KMS-11 (cell line): Measurements from ENCODE around the gene CALML5.

Source experiments
- H2AFZ ChIP-seq: fragments of 200-600 bp; sonication (generic); 2 replicates; pipeline ENCODE4 v1.6.1; 2016; ENCODE audit warnings: antibody characterized with exemption, mixed run types, low read depth
- H3K27ac ChIP-seq: fragments of 200-600 bp; sonication (generic); 2 replicates; pipeline ENCODE4 v1.6.1; 2016; ENCODE audit warnings: mild to moderate bottlenecking, mixed run types
- H3K27me3 ChIP-seq: fragments of 200-600 bp; sonication (generic); 2 replicates; pipeline ENCODE4 v1.6.1; 2017; ENCODE audit warnings: mild to moderate bottlenecking, low read depth, mixed run types, moderate library complexity; ENCODE audit not compliant: insufficient read depth
- H3K36me3 ChIP-seq: fragments of 200-600 bp; sonication (generic); 2 replicates; pipeline ENCODE4 v1.6.1; 2017; ENCODE audit warnings: mild to moderate bottlenecking, mixed run types; ENCODE audit not compliant: insufficient read depth
- H3K4me1 ChIP-seq: fragments of 200-600 bp; sonication (generic); 2 replicates; pipeline ENCODE4 v1.6.1; 2016; ENCODE audit warnings: mild to moderate bottlenecking, low read depth, mixed run types; ENCODE audit not compliant: poor library complexity, severe bottlenecking
- H3K4me2 ChIP-seq: fragments of 200-600 bp; sonication (generic); 2 replicates; pipeline ENCODE4 v1.7.0; 2016; ENCODE audit warnings: mild to moderate bottlenecking, mixed run types
- H3K4me3 ChIP-seq: fragments of 200-600 bp; sonication (generic); IDR thresholded peaks from 2 replicates; pipeline ENCODE4 v1.6.1; 2017; ENCODE audit warnings: low read depth, low read length, mixed read lengths; ENCODE audit not compliant: insufficient read depth
- H3K79me2 ChIP-seq: fragments of 200-600 bp; sonication (generic); 2 replicates; pipeline ENCODE4 v1.6.1; 2016; ENCODE audit warnings: low read depth, mixed run types; ENCODE audit not compliant: insufficient read depth
- H3K9ac ChIP-seq: fragments of 200-600 bp; sonication (generic); 2 replicates; pipeline ENCODE4 v1.6.1; 2016; ENCODE audit warnings: mild to moderate bottlenecking, mixed run types
- H4K20me1 ChIP-seq: fragments of 200-600 bp; sonication (generic); 2 replicates; pipeline ENCODE4 v1.6.1; 2016; ENCODE audit warnings: mild to moderate bottlenecking, mixed run types; ENCODE audit not compliant: insufficient read depth
- TF ChIP-seq, protein P1 (sequence below): fragments of 200-600 bp; sonication (generic); conservative IDR thresholded peaks from 2 replicates; pipeline ENCODE4 v1.6.1; 2017; ENCODE audit warnings: low read depth, mild to moderate bottlenecking, antibody characterized with exemption, low read length, moderate library complexity, mixed read lengths

CALML5 gene

DNA sequence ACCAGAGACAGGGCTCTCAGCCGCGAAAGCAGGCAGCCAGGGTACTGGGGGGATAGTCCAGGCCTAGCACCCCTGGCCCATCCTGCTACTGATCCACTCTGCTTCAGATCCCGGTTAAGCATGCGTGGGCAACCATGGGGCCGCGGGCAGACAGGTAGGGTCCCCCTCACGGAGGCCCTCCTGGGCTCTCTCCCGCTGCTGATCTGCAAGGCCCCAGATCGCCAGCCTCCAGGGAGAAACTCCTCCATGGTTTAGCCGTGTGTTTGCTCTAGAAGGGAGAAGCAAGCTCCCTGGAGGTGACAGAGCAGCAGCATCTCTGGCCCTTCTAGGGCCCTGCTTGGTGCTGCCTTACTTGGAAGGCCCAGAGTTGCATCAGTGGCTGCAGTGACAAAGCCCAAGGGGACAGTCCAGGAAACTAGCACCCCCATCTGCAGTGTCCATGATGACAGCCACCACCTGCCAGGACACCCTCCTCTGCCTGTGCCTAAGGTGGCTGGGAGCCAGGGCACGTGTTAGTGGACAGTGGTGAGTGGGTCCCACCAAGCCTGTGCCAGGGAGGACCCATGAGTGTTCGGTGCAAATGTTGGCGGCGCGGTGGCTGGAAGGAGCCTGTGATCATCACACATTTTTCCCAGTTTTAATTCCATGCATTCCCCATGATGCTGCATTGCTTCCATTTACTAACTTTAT is 29.2 kb downstream of the CALML5 start:
- TF ChIP-seq, protein P1, sequence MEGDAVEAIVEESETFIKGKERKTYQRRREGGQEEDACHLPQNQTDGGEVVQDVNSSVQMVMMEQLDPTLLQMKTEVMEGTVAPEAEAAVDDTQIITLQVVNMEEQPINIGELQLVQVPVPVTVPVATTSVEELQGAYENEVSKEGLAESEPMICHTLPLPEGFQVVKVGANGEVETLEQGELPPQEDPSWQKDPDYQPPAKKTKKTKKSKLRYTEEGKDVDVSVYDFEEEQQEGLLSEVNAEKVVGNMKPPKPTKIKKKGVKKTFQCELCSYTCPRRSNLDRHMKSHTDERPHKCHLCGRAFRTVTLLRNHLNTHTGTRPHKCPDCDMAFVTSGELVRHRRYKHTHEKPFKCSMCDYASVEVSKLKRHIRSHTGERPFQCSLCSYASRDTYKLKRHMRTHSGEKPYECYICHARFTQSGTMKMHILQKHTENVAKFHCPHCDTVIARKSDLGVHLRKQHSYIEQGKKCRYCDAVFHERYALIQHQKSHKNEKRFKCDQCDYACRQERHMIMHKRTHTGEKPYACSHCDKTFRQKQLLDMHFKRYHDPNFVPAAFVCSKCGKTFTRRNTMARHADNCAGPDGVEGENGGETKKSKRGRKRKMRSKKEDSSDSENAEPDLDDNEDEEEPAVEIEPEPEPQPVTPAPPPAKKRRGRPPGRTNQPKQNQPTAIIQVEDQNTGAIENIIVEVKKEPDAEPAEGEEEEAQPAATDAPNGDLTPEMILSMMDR, result no peak
- Histone ChIP-seq H3K9ac (no peak overlapping the region), H3K36me3 (no peaks in the 10 kb centered on the region), H3K4me3 (no peak overlapping the region), H3K27ac (no peak overlapping the region), H3K4me2 (no peak overlapping the region), H2AFZ (no peak overlapping the region), H3K4me1 (no peaks in the 10 kb centered on the region), H3K79me2 (no peaks in the 10 kb centered on the region), H4K20me1 (no peaks in the 10 kb centered on the region), H3K27me3 (no peaks in the 10 kb centered on the region)

DNA sequence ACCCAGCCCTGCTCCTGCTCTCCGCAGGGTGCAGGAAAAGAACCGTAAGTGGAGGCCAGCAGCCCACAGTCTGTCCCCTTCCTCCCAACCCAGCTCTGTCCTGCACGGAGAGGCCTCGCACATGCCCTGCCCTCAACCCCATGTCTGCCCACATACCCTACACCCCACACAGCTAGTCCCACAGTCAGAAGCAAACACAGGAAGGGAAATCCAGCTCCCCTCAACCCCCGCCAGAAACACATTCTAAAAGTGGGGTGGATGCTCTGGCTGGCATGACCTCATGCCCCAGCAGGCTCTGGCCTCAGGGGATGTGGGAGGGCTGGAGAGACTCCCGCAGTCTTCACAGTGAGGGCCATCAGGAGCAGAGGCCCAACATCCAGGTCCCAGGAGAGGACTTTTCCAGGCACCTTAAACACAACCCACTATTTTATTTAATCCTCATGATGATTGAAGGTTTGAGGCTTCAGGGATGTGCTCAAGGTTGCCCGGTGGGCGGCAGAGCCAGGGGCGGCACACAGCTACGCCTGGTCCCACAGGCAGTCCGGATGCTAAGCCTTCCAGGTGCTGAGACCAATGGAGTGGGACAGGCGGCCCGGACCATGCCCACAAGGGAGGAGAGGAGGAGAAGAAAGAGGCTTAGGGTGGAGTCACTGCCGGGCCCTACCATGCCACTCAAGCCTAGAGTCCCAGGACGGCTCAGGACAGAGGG is 29.9 kb downstream of the CALML5 start:
- Histone ChIP-seq H3K4me2 (no peak overlapping the region), H2AFZ (no peak overlapping the region), H3K27ac (no peak overlapping the region), H3K27me3 (no peaks in the 10 kb centered on the region), H3K36me3 (no peaks in the 10 kb centered on the region), H3K4me3 (no peak overlapping the region), H3K9ac (no peak overlapping the region), H3K79me2 (no peaks in the 10 kb centered on the region), H3K4me1 (no peaks in the 10 kb centered on the region), H4K20me1 (no peaks in the 10 kb centered on the region)
- TF ChIP-seq, protein P1, result no peak

DNA sequence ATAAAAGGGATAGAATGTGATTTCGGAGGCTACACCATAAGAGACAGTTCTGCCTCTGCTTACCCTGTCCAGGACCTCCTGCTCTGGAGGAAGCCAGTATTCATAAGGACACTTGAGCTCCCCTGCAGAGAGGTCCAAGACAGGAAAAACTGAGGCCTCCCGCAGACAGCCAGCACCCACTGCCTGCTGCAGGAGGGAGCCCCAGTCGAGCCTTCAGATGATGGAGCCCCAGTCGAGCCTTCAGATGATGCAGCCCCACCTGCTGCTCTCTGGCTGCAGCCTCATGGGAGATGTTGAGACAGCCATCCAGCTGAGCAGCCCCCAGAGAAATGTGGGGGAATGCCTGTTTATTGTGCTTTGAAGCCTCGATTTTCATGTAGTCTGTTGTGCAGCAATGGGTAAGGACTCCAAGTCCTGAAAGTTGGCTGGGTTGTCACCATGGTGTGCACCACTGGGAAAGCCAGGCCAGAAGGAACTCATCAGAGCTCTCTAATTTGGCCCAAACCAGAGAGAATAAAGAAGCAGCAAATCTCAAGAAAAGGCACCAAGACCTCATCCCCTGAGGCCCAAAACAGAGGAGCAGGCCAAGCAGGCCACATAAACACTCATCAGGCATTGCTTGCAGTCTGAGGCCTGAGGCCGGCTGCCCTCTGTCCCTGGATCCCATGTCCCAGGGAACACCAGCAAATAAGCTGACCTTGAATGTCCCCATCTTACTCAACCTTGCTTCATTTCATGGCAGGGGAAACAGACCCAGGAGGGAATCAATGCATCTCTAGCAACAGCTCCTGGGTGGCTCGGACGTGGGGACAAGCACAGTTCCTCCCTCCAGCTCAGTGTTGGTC is 30.9 kb downstream of the CALML5 start:
- Histone ChIP-seq H4K20me1 (no peaks in the 10 kb centered on the region), H3K27me3 (no peaks in the 10 kb centered on the region), H2AFZ (no peak overlapping the region), H3K36me3 (no peaks in the 10 kb centered on the region), H3K4me3 (no peak overlapping the region), H3K27ac (no peak overlapping the region), H3K4me1 (no peaks in the 10 kb centered on the region), H3K79me2 (no peaks in the 10 kb centered on the region), H3K4me2 (no peak overlapping the region), H3K9ac (no peak overlapping the region)
- TF ChIP-seq, protein P1, result no peak

DNA sequence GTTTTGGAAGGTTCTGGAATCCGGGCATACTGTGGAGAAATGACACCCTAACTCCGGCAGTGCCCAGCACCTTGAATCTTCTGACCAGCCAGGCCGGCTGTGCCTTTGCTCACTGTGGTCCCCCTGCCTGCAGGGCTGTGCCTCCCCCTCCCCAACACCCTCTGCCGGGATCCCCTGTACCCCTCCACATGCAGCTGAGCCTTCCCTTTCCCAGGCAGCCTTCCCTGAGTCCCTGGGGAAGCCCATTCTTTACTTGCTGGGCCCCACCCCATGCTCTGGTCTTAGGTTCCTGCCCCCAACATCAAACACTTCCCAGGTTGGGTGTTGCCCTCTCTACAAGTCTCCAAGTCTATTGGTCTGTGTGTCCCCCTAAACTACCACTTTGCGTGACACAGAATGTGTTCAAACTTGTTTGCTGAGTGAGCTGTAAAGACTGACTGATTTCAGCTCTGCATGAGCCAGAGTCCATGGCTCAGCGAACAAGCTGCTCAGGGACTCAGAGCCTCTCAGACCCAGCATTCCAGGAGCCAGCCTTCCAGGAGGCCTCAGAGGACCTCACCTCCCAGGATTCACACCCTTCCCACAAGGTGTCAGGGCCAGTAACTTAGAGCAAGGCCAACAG is 31.6 kb downstream of the CALML5 start:
- no peak overlapping the region for H2AFZ ChIP-seq
- no peak overlapping the region for H3K4me2 ChIP-seq
- no peaks in the 10 kb centered on the region for H3K4me1 ChIP-seq
- no peak overlapping the region for H3K9ac ChIP-seq
- TF ChIP-seq, protein P1, result no peak
- H4K20me1 ChIP-seq, result no peaks in the 10 kb centered on the region
- H3K36me3 ChIP-seq, result no peaks in the 10 kb centered on the region
- no peaks in the 10 kb centered on the region for H3K27me3 ChIP-seq
- H3K27ac ChIP-seq, result no peak overlapping the region
- H3K79me2 ChIP-seq, result no peaks in the 10 kb centered on the region
- no peak overlapping the region for H3K4me3 ChIP-seq
